ENCODE data around the gene POC1A.

POC1A gene

GRCh38 chr3:52029535-52029934 is 124.7 kb downstream of the POC1A start:
- Histone ChIP-seq H3K9ac (ENCODE audit: low read length) (no peak overlapping the region), H3K27me3 (ENCODE audit: control insufficient read depth, insufficient read depth, low read length) (no peaks in the 10 kb centered on the region), H3K4me1 (ENCODE audit: control insufficient read depth, insufficient read depth, low read length) (no peaks in the 10 kb centered on the region; the same call in 1 of the 2 replicates), H3K27ac (ENCODE audit: low read depth, low read length) (no peak overlapping the region), H3K4me3 (ENCODE audit: low read depth, low read length) (no peak overlapping the region), H3K9me3 (ENCODE audit: control insufficient read depth, insufficient read depth, low read depth, low read length) (no peaks in the 10 kb centered on the region), H3K36me3 (ENCODE audit: control insufficient read depth, insufficient read depth, low read length) (no peaks in the 10 kb centered on the region)

GRCh38 chr3:52029053-52029452 is 125.2 kb downstream of the POC1A start:
- H3K4me3 ChIP-seq (ENCODE audit: low read depth, low read length) = no peak overlapping the region
- H3K27me3 ChIP-seq (ENCODE audit: control insufficient read depth, insufficient read depth, low read length) = no peaks in the 10 kb centered on the region
- no peaks in the 10 kb centered on the region for H3K9me3 ChIP-seq (ENCODE audit: control insufficient read depth, insufficient read depth, low read depth, low read length)
- no peak overlapping the region for H3K27ac ChIP-seq (ENCODE audit: low read depth, low read length)
- H3K4me1 ChIP-seq (ENCODE audit: control insufficient read depth, insufficient read depth, low read length) = no peaks in the 10 kb centered on the region; the same call in 1 of the 2 replicates
- no peaks in the 10 kb centered on the region for H3K36me3 ChIP-seq (ENCODE audit: control insufficient read depth, insufficient read depth, low read length)
- H3K9ac ChIP-seq (ENCODE audit: low read length) = no peak overlapping the region

- Histone ChIP-seq H3K9me3 (ENCODE audit: control insufficient read depth, insufficient read depth, low read depth, low read length) (no peaks in the 10 kb centered on the region), H3K9ac (ENCODE audit: low read length) (no peak overlapping the region), H3K27ac (ENCODE audit: low read depth, low read length) (no peak overlapping the region), H3K27me3 (ENCODE audit: control insufficient read depth, insufficient read depth, low read length) (no peaks in the 10 kb centered on the region), H3K4me1 (ENCODE audit: control insufficient read depth, insufficient read depth, low read length) (no peaks in the 10 kb centered on the region; the same call in 1 of the 2 replicates), H3K4me3 (ENCODE audit: low read depth, low read length) (no peak overlapping the region), H3K36me3 (ENCODE audit: control insufficient read depth, insufficient read depth, low read length) (no peaks in the 10 kb centered on the region)
These were observed 125.7 kb downstream of the POC1A start for GRCh38 chr3:52028572-52028971.

- Histone ChIP-seq H3K4me1 (ENCODE audit: control insufficient read depth, insufficient read depth, low read length) (peaks cover 9% of the 10 kb centered on the region), H3K36me3 (ENCODE audit: control insufficient read depth, insufficient read depth, low read length) (no peaks in the 10 kb centered on the region), H3K27me3 (ENCODE audit: control insufficient read depth, insufficient read depth, low read length) (no peaks in the 10 kb centered on the region), H3K27ac (ENCODE audit: low read depth, low read length) (no peak overlapping the region), H3K9ac (ENCODE audit: low read length) (no peak overlapping the region), H3K4me3 (ENCODE audit: low read depth, low read length) (no peak overlapping the region), H3K9me3 (ENCODE audit: control insufficient read depth, insufficient read depth, low read depth, low read length) (no peaks in the 10 kb centered on the region)
These were observed 128.2 kb downstream of the POC1A start for GRCh38 chr3:52026041-52026440.

- no peak overlapping the region for H3K27ac ChIP-seq (ENCODE audit: low read depth, low read length)
- peaks cover 9% of the 10 kb centered on the region for H3K4me1 ChIP-seq (ENCODE audit: control insufficient read depth, insufficient read depth, low read length)
- no peaks in the 10 kb centered on the region for H3K27me3 ChIP-seq (ENCODE audit: control insufficient read depth, insufficient read depth, low read length)
- no peak overlapping the region for H3K4me3 ChIP-seq (ENCODE audit: low read depth, low read length)
- no peaks in the 10 kb centered on the region for H3K36me3 ChIP-seq (ENCODE audit: control insufficient read depth, insufficient read depth, low read length)
- no peaks in the 10 kb centered on the region for H3K9me3 ChIP-seq (ENCODE audit: control insufficient read depth, insufficient read depth, low read depth, low read length)
- no peak overlapping the region for H3K9ac ChIP-seq (ENCODE audit: low read length)
These were observed 128.8 kb downstream of the POC1A start for GRCh38 chr3:52025453-52025852.

Data from HUES6 (cell line).